Adrenal gland (tissue), 5 donors: ENCODE results near the gene DUOXA1.

Experiments used
- CTCF ChIP-seq, 6 experiments: fragments of 450-650 bp in 4 of 6; fragments of 200-600 bp in 2 of 6; sonication (generic) in 1 of 6; IDR thresholded peaks; 1 replicate in 5 of 6; 2 replicates in 1 of 6; pipeline versions ENCODE4 v1.5.1 to v1.8.0; 2016 to 2021; ENCODE audit warnings: antibody characterized with exemption in 6 of 6, mild to moderate bottlenecking in 2 of 6, moderate library complexity in 1 of 6
- POLR2A ChIP-seq, 2 donors: fragments of 450-650 bp; IDR thresholded peaks; one replicate each; pipeline ENCODE4 v1.6.1; 2017; ENCODE audit warnings: antibody characterized with exemption in 2 of 2, mild to moderate bottlenecking in 2 of 2, moderate library complexity in 1 of 2
- donor health status: DM: no; HTN: no; CAD: no.

GRCh38 chr15:45120081-45120972, 9.4 kb downstream of the DUOXA1 start:
- TF ChIP-seq CTCF (IDR thresholded peaks at IDR 0.05) (no peak), POLR2A (IDR thresholded peaks at IDR 0.05) (no peak)
